Measurements from ENCODE around the gene TNRC6C. TPM values are rescaled to one million over a fixed set of nuclear protein-coding genes. Genes with fewer than 3 reads are reported as not detected.
"Not testable (repeated sequence)": the region's sequence is repeated elsewhere in the genome, so short reads cannot be mapped to it uniquely, and the experiment has no call there.

The TNRC6C gene
- total RNA-seq, 2 experiments from 2014 or later = 50.7 to 57.3 TPM

DNA sequence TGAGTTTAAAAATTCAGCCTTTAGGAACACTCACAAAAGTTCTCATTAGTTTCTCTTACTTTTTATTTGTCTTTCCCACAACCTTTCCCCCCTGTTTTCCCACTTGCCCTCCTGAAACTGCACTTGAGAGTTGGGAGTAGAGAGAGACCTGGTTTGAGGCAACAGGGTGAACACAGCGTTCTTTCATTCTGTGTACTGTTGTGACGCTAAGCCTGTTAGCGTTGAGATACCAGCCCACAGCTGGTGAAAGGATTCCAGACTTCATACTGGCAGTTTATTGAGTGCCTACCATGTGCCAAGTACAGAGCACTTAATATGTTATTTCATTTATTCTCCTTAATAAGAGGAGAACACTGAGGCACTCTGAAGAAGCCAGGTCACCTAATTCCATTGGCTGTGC is 10.3 kb downstream of the TNRC6C start:
- H3K27me3 ChIP-seq (ENCODE audit: control insufficient read depth in 1 of 2, insufficient read depth in 2 of 2, low read length in 2 of 2) = no peaks in the 10 kb centered on the region
- no peaks in the 10 kb centered on the region for H3K36me3 ChIP-seq (ENCODE audit: insufficient read depth, low read length)
- H3K27ac ChIP-seq (ENCODE audit: low read depth in 1 of 2, low read length in 2 of 2) = no peak overlapping the region
- H3K9me3 ChIP-seq (ENCODE audit: control insufficient read depth in 1 of 2, insufficient read depth in 1 of 2, low read length in 2 of 2) = no peaks in the 10 kb centered on the region
- Mint-ChIP-seq H3K27me3 (no peaks in the 10 kb centered on the region), H3K4me1 (ENCODE audit: low read depth) (peaks cover 92% of the 10 kb centered on the region), H3K4me3 (peak overlapping the region; percentile 1), H3K9me3 (no peaks in the 10 kb centered on the region), H3K27ac (no peak overlapping the region), H3K36me3 (ENCODE audit: low read depth) (peaks cover 26% of the 10 kb centered on the region)
- ChIA-PET CTCF (no interaction called here), POLR2A (interaction anchor here (0.9 kb wide), 1 partner anchor 10 kb away, joined by 5 read pairs; the partner anchor contains the start of gene TNRC6C)
- H3K4me3 ChIP-seq (ENCODE audit: low read length) = no peak overlapping the region
- no peak for DNase-seq
- intact Hi-C loops (cut with DNase I, micrococcal nuclease) = loop anchor here in 1 of 2 experiments (2.0 kb wide), 1 partner anchor 24 kb away; no protein-coding TSS in a partner anchor
- peaks cover 50% of the 10 kb centered on the region for H3K4me1 ChIP-seq (ENCODE audit: insufficient read depth, low read length)
- no peak for ATAC-seq (ENCODE audit: poor library complexity)
- TF ChIP-seq, protein P1, sequence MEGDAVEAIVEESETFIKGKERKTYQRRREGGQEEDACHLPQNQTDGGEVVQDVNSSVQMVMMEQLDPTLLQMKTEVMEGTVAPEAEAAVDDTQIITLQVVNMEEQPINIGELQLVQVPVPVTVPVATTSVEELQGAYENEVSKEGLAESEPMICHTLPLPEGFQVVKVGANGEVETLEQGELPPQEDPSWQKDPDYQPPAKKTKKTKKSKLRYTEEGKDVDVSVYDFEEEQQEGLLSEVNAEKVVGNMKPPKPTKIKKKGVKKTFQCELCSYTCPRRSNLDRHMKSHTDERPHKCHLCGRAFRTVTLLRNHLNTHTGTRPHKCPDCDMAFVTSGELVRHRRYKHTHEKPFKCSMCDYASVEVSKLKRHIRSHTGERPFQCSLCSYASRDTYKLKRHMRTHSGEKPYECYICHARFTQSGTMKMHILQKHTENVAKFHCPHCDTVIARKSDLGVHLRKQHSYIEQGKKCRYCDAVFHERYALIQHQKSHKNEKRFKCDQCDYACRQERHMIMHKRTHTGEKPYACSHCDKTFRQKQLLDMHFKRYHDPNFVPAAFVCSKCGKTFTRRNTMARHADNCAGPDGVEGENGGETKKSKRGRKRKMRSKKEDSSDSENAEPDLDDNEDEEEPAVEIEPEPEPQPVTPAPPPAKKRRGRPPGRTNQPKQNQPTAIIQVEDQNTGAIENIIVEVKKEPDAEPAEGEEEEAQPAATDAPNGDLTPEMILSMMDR (IDR thresholded peaks at IDR 0.05) = no peak

DNA sequence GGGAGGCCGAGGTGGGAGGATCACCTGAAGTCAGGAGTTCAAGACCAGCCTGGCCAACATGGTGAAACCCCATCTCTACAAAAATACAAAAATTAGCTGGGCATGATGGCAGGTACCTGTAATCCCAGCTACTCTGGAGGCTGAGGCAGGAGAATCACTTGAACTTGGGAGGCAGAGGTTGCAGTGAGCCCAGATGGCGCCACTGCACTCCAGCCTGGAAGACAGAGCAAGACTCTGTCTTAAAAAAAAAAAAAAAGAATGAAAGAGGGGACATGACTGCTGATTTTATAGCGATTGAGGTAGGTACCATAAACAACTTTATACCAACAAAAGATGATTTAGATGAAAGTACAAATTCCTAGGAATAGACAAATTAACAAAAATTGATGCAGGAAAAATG is 13.8 kb downstream of the TNRC6C start:
- H3K36me3 ChIP-seq (ENCODE audit: insufficient read depth, low read length); DNase-seq; H3K27me3 ChIP-seq (ENCODE audit: control insufficient read depth in 1 of 2, insufficient read depth in 2 of 2, low read length in 2 of 2); ATAC-seq (ENCODE audit: poor library complexity); H3K4me3 Mint-ChIP-seq; CTCF ChIA-PET; H3K4me3 ChIP-seq (ENCODE audit: low read length); H3K9me3 Mint-ChIP-seq; intact Hi-C loops (cut with DNase I, micrococcal nuclease); H3K27me3 Mint-ChIP-seq; H3K9me3 ChIP-seq (ENCODE audit: control insufficient read depth in 1 of 2, insufficient read depth in 1 of 2, low read length in 2 of 2); H3K27ac ChIP-seq (ENCODE audit: low read depth in 1 of 2, low read length in 2 of 2): not testable (repeated sequence)
- peaks cover 37% of the 10 kb centered on the region for H3K4me1 ChIP-seq (ENCODE audit: insufficient read depth, low read length)
- Mint-ChIP-seq H3K27ac (peak overlapping the region; percentile 1), H3K4me1 (ENCODE audit: low read depth) (peaks cover 88% of the 10 kb centered on the region), H3K36me3 (ENCODE audit: low read depth) (peaks cover 24% of the 10 kb centered on the region)
- POLR2A ChIA-PET = interaction anchor here (0.6 to 5.6 kb wide), 2 partner anchors 14 to 103 kb away, joined by 3 to 41 read pairs; partner anchors contain the start of gene TNRC6C

DNA sequence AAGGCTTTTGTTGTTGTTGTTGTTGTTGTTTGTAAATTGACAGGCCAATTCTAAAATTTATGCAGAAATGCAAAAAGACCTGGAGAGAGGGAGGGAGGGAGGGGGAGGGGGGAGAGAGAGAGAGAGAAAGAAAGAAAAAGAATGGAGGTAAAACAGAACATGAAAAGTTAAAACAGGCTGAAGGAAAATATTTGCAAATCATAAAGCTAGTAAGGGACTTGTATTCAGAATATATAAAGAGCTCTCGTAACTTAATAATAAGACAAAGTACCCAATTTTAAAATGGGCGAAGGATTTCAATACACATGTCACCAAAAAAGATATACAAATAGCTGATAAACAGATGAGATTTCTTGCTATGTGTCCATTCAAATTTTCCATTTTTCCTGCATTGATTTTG is 15.4 kb downstream of the TNRC6C start:
- ChIA-PET POLR2A (interaction anchor here (1.1 to 5.6 kb wide), 2 partner anchors 14 to 16 kb away, joined by 5 to 41 read pairs; partner anchors contain the start of gene TNRC6C), CTCF (no interaction called here)
- peak overlapping the region; percentile 28 for H3K27ac Mint-ChIP-seq
- no peaks in the 10 kb centered on the region for H3K27me3 Mint-ChIP-seq
- no peak overlapping the region for H3K27ac ChIP-seq (ENCODE audit: low read depth in 1 of 2, low read length in 2 of 2)
- no peaks in the 10 kb centered on the region for H3K9me3 Mint-ChIP-seq
- H3K4me3 Mint-ChIP-seq = peak overlapping the region; percentile 6
- no peaks in the 10 kb centered on the region for H3K9me3 ChIP-seq (ENCODE audit: control insufficient read depth in 1 of 2, insufficient read depth in 1 of 2, low read length in 2 of 2)
- ATAC-seq (ENCODE audit: poor library complexity) (no peak), DNase-seq (no peak)
- peaks cover 26% of the 10 kb centered on the region for H3K4me1 ChIP-seq (ENCODE audit: insufficient read depth, low read length)
- TF ChIP-seq, protein P1 (IDR thresholded peaks at IDR 0.05) = no peak
- H3K4me3 ChIP-seq (ENCODE audit: low read length) = no peak overlapping the region
- H3K27me3 ChIP-seq (ENCODE audit: control insufficient read depth in 1 of 2, insufficient read depth in 2 of 2, low read length in 2 of 2) = no peaks in the 10 kb centered on the region
- H3K36me3 Mint-ChIP-seq (ENCODE audit: low read depth) = peaks cover 20% of the 10 kb centered on the region
- H3K36me3 ChIP-seq (ENCODE audit: insufficient read depth, low read length) = no peaks in the 10 kb centered on the region
- H3K4me1 Mint-ChIP-seq (ENCODE audit: low read depth) = peaks cover 89% of the 10 kb centered on the region
- intact Hi-C loops (cut with DNase I, micrococcal nuclease) = no loop called here

DNA sequence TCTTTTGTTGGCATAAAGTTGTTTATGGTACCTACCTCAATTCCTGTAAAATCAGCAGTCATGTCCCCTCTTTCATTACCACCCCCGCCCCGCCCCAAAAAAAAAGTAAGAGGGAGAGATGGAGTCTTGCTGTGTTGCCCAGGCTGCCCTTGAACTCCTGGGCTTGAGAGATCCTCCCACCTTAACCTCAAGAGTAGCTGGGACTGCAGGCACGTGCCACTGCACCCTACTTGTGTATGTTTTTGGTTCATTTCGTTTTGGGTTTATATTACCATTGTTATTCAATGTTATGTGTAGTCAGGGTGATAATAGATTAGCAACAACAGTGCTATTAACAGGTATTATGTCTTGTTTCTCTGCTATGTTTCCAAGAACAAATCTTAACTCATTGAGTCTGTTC is 15.9 kb downstream of the TNRC6C start:
- intact Hi-C loops (cut with DNase I, micrococcal nuclease) = no loop called here
- peak; percentile 46 for ATAC-seq (ENCODE audit: poor library complexity)
- POLR2A ChIA-PET = interaction anchor here (5.6 kb wide), 1 partner anchor 16 kb away, joined by 41 read pairs; the partner anchor contains the start of gene TNRC6C
- Histone ChIP-seq H3K4me1 (ENCODE audit: insufficient read depth, low read length) (peaks cover 22% of the 10 kb centered on the region), H3K4me3 (ENCODE audit: low read length) (no peak overlapping the region), H3K27ac (ENCODE audit: low read depth in 1 of 2, low read length in 2 of 2) (no peak overlapping the region), H3K9me3 (ENCODE audit: control insufficient read depth in 1 of 2, insufficient read depth in 1 of 2, low read length in 2 of 2) (no peaks in the 10 kb centered on the region), H3K27me3 (ENCODE audit: control insufficient read depth in 1 of 2, insufficient read depth in 2 of 2, low read length in 2 of 2) (no peaks in the 10 kb centered on the region), H3K36me3 (ENCODE audit: insufficient read depth, low read length) (no peaks in the 10 kb centered on the region)
- H3K4me3 Mint-ChIP-seq = no peak overlapping the region
- no peak for DNase-seq
- H3K4me1 Mint-ChIP-seq (ENCODE audit: low read depth) = peaks cover 91% of the 10 kb centered on the region
- no peaks in the 10 kb centered on the region for H3K9me3 Mint-ChIP-seq
- peaks cover 23% of the 10 kb centered on the region for H3K36me3 Mint-ChIP-seq (ENCODE audit: low read depth)
- H3K27ac Mint-ChIP-seq = no peak overlapping the region
- TF ChIP-seq, protein P1 (IDR thresholded peaks at IDR 0.05) = no peak
- H3K27me3 Mint-ChIP-seq = no peaks in the 10 kb centered on the region
- CTCF ChIA-PET = no interaction called here

DNA sequence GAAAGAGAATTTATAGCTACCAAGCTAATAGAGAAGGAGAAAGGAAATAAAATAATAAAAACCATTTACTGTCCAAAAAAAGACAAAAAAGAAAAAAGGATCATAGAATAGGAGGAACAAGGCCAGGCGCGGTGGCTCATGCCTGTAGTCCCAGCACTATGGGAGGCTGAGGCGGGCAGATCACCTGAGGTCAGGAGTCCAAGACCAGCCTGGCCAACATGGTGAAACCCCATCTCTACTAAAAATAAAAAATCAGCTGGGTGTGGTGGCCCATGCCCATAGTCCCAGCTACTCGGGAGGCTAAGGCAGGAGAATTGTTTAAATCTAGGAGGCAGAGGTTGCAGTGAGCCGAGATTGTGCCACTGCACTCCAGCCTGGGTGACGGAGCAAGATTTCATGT is 23.9 kb downstream of the TNRC6C start:
- intact Hi-C loops (cut with DNase I, micrococcal nuclease); H3K27me3 ChIP-seq (ENCODE audit: control insufficient read depth in 1 of 2, insufficient read depth in 2 of 2, low read length in 2 of 2); H3K9me3 ChIP-seq (ENCODE audit: control insufficient read depth in 1 of 2, insufficient read depth in 1 of 2, low read length in 2 of 2); H3K36me3 ChIP-seq (ENCODE audit: insufficient read depth, low read length); H3K4me3 Mint-ChIP-seq; H3K27ac ChIP-seq (ENCODE audit: low read depth in 1 of 2, low read length in 2 of 2); ATAC-seq (ENCODE audit: poor library complexity); H3K9me3 Mint-ChIP-seq; DNase-seq; H3K4me1 ChIP-seq (ENCODE audit: insufficient read depth, low read length); H3K4me3 ChIP-seq (ENCODE audit: low read length); H3K27me3 Mint-ChIP-seq: not testable (repeated sequence)
- Mint-ChIP-seq H3K4me1 (ENCODE audit: low read depth) (peaks cover 81% of the 10 kb centered on the region), H3K27ac (peak overlapping the region; percentile 52), H3K36me3 (ENCODE audit: low read depth) (peaks cover 52% of the 10 kb centered on the region)
- POLR2A ChIA-PET = interaction anchor here (0.7 to 0.9 kb wide), 2 partner anchors 16 to 24 kb away, joined by 3 read pairs; partner anchors contain the start of gene TNRC6C
- CTCF ChIA-PET = interaction anchor here (1.0 kb wide), 1 partner anchor 24 kb away, joined by 3 read pairs; the partner anchor contains the start of gene TNRC6C

Data from CD4-positive, alpha-beta T cell (primary cell).